Fibroblast of lung (primary cell): ENCODE data around the gene IL17REL. TPM values are rescaled to one million over a fixed set of nuclear protein-coding genes. Genes with fewer than 3 reads are reported as not detected.

Experiments
- DNase-seq, 2 donors: peaks; one replicate each; pipeline versions ENCODE4 v3.0.0 to v3.0.0-alpha.2; 2010; ENCODE audit warnings: low read depth in 2 of 2
- H2AFZ ChIP-seq: 2 replicates; pipeline ENCODE4 v1.5.1; 2012; ENCODE audit warnings: low read length, control low read depth, inconsistent platforms
- H3K27ac ChIP-seq: 2 replicates; pipeline ENCODE4 v1.5.1; 2011; ENCODE audit warnings: low read length, control low read depth; ENCODE audit not compliant: insufficient read depth
- H3K27me3 ChIP-seq: 2 replicates; pipeline ENCODE4 v1.5.1; 2011; ENCODE audit warnings: mild to moderate bottlenecking, low read length; ENCODE audit not compliant: control insufficient read depth, insufficient read depth
- H3K36me3 ChIP-seq: 2 replicates; pipeline ENCODE4 v1.5.1; 2011; ENCODE audit warnings: low read length; ENCODE audit not compliant: control insufficient read depth, insufficient read depth
- H3K4me1 ChIP-seq: 2 replicates; pipeline ENCODE4 v1.5.1; 2011; ENCODE audit warnings: low read length; ENCODE audit not compliant: control insufficient read depth, insufficient read depth; ENCODE audit errors: extremely low read depth
- H3K4me2 ChIP-seq: 2 replicates; pipeline ENCODE4 v1.5.1; 2011; ENCODE audit warnings: low read length, control low read depth; ENCODE audit not compliant: insufficient read depth; ENCODE audit errors: extremely low read depth
- H3K4me3 ChIP-seq, 4 experiments: fragments of 200-600 bp in 1 of 4; sonication (generic) in 1 of 4; replicated peaks in 1 of 4; 2 replicates each; pipeline ENCODE4 v1.5.1; 2011 to 2016; ENCODE audit warnings: low read length in 4 of 4, low read depth in 3 of 4, mild to moderate bottlenecking in 3 of 4, control low read depth in 2 of 4, inconsistent platforms in 1 of 4, mixed read lengths in 1 of 4; ENCODE audit not compliant: insufficient read depth in 1 of 4; ENCODE audit errors: control extremely low read depth in 1 of 4
- H3K79me2 ChIP-seq: 2 replicates; pipeline ENCODE4 v1.5.1; 2012; ENCODE audit warnings: mild to moderate bottlenecking, low read length, inconsistent platforms; ENCODE audit not compliant: control insufficient read depth, insufficient read depth
- H3K9ac ChIP-seq: 2 replicates; pipeline ENCODE4 v1.5.1; 2011; ENCODE audit warnings: mild to moderate bottlenecking, low read length, control low read depth; ENCODE audit not compliant: insufficient read depth
- H3K9me3 ChIP-seq: 2 replicates; pipeline ENCODE4 v1.5.1; 2012; ENCODE audit warnings: low read depth, low read length; ENCODE audit not compliant: control insufficient read depth, insufficient read depth
- H4K20me1 ChIP-seq: 2 replicates; pipeline ENCODE4 v1.5.1; 2011; ENCODE audit warnings: low read length; ENCODE audit not compliant: control insufficient read depth, insufficient read depth; ENCODE audit errors: extremely low read depth
- CTCF ChIP-seq, 2 donors: IDR thresholded peaks in 1 of 2; conservative IDR thresholded peaks in 1 of 2; 1 replicate in 1 of 2; 2 replicates in 1 of 2; pipeline ENCODE4 v1.5.1; 2011 to 2012; ENCODE audit warnings: low read length in 2 of 2, control low read depth in 1 of 2, inconsistent platforms in 1 of 2, low read depth in 1 of 2, mild to moderate bottlenecking in 1 of 2
- EZH2 ChIP-seq: IDR thresholded peaks from 2 replicates; pipeline ENCODE4 v1.5.1; 2012; ENCODE audit warnings: low read length, control low read depth, mild to moderate bottlenecking; ENCODE audit errors: missing control alignments
- polyA plus RNA-seq, 2 donors: library from polyadenylated mRNA; depleted of rRNA in 1 of 2; stranded (reverse) in 1 of 2; unstranded in 1 of 2; fragments of >200 nt; gene quantifications; 2 replicates each; pipeline ENCODE4 v1.2.1, GENCODE V29; 2011 to 2012; ENCODE audit warnings: missing spikeins in 1 of 2
- total RNA-seq: library from RNA; depleted of rRNA; stranded (reverse); fragments of >200 nt; gene quantifications from 2 replicates; pipeline ENCODE4 v1.2.1, GENCODE V29; 2014

IL17REL gene
- total and polyA plus RNA-seq, 2 donors (not counting 1 experiment from before 2014, with no cell fraction given): under 0.01 TPM; not detected in 1

- Histone ChIP-seq H3K4me1 (no peaks in the 10 kb centered on the region), H4K20me1 (no peaks in the 10 kb centered on the region), H3K27ac (no peak overlapping the region), H3K9me3 (no peaks in the 10 kb centered on the region), H2AFZ (no peak overlapping the region), H3K79me2 (no peaks in the 10 kb centered on the region), H3K27me3 (peaks cover 4% of the 10 kb centered on the region), H3K9ac (no peak overlapping the region), H3K4me3 (no peak overlapping the region), H3K4me2 (no peak overlapping the region), H3K36me3 (no peaks in the 10 kb centered on the region)
- TF ChIP-seq EZH2 (no peak), CTCF (conservative IDR thresholded peaks at IDR 0.05 in 1 of 2, IDR thresholded peaks at IDR 0.05 in 1 of 2; ENCODE audit: low read depth in 1 of 2, low read length in 2 of 2) (no peak)
- DNase-seq: no peak
Observed at GRCh38 chr22:50045211-50046018, 32.9 kb upstream of the IL17REL start.

GRCh38 chr22:50044485-50045118, 32.0 kb upstream of the IL17REL start:
- Histone ChIP-seq H3K27ac (no peak overlapping the region), H3K79me2 (no peaks in the 10 kb centered on the region), H3K27me3 (peaks cover 4% of the 10 kb centered on the region), H2AFZ (no peak overlapping the region), H3K4me2 (no peak overlapping the region), H3K36me3 (no peaks in the 10 kb centered on the region), H4K20me1 (no peaks in the 10 kb centered on the region), H3K9me3 (no peaks in the 10 kb centered on the region), H3K9ac (no peak overlapping the region), H3K4me1 (no peaks in the 10 kb centered on the region), H3K4me3 (no peak overlapping the region)
- no peak for DNase-seq
- TF ChIP-seq EZH2 (no peak), CTCF (conservative IDR thresholded peaks at IDR 0.05 in 1 of 2, IDR thresholded peaks at IDR 0.05 in 1 of 2; ENCODE audit: low read depth in 1 of 2, low read length in 2 of 2) (no peak)

- Histone ChIP-seq H3K4me3 (no peak overlapping the region), H3K27me3 (peaks cover 4% of the 10 kb centered on the region), H3K36me3 (no peaks in the 10 kb centered on the region), H3K79me2 (no peaks in the 10 kb centered on the region), H3K27ac (no peak overlapping the region), H2AFZ (no peak overlapping the region), H3K4me2 (no peak overlapping the region), H3K9me3 (no peaks in the 10 kb centered on the region), H4K20me1 (no peaks in the 10 kb centered on the region), H3K9ac (no peak overlapping the region), H3K4me1 (no peaks in the 10 kb centered on the region)
- TF ChIP-seq CTCF (conservative IDR thresholded peaks at IDR 0.05 in 1 of 2, IDR thresholded peaks at IDR 0.05 in 1 of 2; ENCODE audit: low read depth in 1 of 2, low read length in 2 of 2) (no peak), EZH2 (no peak)
- no peak for DNase-seq
Observed at GRCh38 chr22:50041361-50042065, 28.9 kb upstream of the IL17REL start.
